ENCODE data around the gene SMIM29.

The SMIM29 gene

DNA sequence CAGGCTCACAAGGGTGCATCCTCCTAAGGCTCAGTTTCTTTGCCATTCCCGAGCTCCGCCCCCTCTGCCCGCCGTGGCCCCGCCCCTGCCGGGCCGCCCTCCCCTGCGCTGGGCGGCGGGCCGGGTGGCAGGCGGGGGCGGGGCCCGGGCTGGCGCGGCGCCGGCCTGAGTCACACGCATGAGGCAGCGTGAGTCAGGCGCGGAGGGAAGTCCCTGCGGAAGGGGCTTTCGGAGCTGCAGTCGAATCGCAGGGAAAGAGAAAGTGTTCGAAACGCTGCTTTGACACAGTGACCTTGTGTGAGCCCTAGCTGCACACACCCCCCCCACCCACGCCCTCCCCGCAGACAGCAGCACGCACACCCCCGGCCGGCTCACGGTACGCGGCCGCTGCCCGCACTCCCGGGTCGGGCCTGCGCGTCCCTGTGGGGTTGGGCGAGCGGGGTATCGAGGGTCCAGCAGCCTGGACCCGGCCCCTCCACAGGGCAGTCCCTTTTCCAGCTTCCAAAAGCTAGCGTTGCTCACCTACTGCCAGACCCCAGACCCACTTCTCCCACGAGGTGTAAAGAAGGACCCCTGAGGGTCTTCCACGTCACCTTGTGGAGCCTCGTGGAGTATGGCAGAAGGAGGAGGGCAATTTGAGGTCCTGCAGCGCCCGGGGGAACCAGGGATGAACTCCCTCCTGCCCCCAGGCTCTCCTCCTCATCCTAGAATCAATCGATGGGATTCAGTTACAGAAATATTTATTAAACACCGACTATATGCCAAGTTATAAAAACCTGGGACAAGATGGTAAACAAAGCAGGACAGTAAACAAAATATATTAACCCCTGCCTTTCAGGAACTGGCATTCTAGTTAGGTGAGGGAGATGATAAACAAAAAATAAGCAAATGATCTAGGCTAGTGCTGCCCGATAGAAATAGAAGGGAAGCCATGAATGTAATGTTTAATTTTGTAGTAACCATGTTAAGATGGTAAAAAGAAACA, 24.6 kb downstream of the SMIM29 start:
- peak; percentile 95 for DNase-seq

DNA sequence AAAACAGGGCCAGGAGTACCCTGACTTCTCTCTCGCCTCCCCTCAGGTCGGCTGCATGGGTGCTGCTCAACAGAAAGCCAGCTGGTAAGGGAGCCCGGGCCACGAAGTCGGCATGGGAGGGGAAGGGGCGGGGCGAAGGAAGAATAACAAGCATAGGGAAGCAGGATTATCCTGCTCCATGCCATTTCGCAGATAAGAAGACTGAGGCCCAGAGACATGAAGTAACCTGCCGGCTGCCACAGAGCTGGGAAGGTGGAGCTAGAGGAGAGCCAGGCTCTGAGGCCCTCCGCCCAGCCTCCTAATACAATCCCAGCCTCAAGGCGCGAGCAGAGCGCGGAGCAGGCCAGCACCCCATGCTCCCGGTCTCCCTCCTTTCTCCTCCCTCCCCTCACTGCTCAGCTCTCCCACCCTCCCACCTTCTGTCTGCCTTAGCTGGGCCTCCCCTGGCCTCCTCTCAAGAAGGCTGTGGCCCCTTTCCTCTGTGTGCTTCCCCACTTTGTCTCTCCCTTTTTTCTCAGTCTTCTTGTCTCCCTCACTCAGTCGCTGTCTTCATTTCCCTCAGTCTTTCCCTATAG, 25.3 kb downstream of the SMIM29 start:
- DNase-seq = no peak

DNA sequence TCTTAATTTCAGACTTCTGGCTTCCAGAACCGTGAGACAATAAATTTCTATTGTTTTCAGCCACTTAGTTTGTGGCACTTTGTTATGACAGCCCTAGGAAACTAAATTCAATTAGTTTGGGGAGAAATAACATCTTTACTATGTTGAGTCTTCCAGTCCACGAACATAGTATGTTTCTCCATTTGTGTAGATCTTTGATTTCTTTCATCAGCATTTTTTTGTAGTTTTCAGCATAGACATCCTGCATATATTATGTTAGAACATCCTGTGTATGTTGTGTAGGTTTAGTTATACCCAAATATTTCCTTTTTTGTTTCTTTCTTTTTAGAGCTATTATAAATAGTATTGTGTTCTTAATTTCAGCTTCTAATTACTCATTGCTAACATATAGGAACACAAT, 30.1 kb downstream of the SMIM29 start:
- DNase-seq = no peak

DNA sequence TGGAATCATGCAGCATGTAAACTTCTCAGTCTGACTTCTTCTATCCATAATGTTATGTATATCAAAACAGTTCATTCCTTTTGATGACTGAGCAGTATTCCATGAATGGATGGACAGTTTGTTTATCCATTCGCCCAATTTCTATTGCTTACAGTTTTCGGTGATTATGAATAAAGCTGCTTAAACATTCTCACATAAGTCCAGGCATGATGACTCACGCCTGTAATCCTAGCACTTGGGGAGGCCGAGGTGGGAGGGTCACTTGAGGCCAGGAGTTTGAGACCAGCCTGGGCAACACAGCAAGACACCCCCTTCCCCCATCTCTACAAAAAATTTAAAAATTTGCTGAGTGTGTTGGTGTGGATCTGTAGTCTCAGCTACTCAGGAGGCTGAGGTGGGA, 35.0 kb downstream of the SMIM29 start:
- DNase-seq = no peak

DNA sequence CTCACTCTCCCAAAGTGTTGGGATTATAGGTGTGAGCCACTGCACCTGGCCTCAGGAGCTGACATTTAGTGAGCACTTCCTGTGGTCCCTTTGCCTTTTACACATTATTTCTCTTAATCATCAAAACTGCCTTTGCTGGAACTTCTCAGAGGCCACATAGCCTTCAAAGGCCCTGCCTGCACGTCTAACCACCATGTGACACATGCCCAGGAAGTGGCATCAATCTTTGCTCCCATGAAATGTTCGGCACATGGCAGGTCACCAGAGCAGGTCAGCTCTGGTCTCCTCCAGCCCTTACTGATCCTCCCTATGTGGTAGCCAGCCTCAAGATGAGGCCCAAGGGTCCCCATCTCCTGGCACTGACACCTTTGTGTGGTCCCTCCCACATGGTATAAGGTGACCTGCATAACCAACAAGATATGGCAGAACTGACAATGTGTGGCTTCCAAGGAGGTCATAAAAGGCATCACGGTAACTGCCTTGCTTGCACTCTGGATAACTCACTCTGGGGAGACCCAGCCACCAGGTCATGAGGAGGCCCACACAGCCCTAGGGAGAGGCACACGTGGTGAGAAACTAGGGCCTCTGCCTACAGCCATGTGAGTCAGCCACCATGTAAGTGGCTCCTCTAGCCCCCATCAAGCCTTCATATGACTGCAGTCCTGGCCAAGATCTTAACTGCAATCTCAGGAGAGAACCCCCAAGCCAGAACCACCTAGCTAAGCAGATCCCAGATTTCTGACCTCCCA, 40.9 kb downstream of the SMIM29 start:
- DNase-seq = no peak

DNA sequence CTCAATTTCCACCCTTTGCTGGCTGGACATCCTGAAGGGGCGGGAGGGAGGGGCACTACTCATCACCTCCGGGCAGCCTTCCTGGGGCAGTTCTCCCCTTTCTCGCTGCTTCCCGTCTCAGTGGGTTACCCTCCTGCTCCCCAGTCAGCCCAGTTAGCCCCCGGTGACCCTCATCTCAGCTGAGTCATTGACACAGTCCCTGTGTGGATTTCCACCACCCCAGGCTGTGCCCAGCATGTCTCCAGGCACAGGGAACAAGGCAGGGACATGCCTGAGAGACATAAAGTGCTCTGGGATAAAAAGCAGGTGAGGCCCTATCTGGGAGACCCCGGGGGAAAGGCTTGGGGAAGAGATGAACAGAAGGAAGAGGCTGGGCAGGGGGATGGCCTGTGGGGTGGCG, 42.1 kb downstream of the SMIM29 start:
- DNase-seq = no peak

DNA sequence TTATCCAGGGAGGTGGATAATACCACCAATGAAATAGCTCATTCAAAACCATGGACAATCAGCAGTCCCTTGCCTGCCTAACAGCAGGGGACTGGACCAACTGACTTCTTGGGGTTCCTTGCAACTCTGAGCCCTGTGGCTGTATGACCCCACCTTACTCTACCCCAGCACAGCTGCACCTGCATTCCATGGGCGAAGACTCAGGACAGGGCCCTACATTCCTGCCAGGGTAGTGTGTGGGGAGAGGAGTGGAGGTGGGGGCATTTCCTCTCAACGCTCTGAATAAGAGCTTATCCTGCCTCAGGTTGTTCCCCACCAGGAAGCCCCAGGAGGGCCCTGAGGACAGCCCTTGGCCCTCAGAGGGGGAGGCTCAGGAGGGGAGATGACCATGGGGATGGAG, 42.9 kb downstream of the SMIM29 start:
- no peak for DNase-seq

DNA sequence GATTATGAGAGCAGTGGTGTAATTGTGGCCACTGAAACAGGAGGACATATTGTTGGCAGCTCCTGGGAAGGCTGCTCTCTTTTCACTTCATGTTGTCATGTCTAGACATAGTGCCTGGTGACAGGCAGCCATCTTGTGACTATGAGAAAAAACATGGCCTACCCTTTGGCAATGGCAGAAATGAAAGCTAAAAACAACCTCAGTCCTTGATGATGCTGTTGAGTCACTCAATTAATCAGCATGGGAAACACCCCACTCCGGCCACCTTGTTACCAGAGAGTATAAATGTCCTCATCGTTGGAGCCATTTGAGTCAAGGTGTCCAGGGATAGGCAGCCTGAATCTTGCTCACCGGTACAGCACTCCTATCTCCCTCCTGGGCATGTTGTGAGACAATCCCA, 43.3 kb downstream of the SMIM29 start:
- DNase-seq = no peak

DNA sequence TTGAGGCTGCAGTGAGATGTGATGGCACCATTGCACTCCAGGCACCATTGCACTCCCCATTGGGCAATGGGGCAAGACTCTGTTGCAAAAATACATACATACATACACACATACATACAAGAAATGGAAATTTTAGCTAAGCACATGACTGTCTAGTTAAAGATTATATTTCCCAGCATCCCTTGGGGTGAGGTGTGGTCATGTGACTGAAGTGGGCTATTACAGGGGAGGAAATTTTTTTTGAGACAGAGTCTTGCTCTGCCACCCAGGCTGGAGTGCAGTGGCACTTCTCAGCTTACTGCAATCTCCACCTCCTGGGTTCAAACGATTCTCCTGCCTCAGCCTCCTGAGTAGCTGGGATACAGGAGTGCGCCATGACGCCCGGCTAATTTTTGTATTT, 44.1 kb downstream of the SMIM29 start:
- DNase-seq = no peak

DNA sequence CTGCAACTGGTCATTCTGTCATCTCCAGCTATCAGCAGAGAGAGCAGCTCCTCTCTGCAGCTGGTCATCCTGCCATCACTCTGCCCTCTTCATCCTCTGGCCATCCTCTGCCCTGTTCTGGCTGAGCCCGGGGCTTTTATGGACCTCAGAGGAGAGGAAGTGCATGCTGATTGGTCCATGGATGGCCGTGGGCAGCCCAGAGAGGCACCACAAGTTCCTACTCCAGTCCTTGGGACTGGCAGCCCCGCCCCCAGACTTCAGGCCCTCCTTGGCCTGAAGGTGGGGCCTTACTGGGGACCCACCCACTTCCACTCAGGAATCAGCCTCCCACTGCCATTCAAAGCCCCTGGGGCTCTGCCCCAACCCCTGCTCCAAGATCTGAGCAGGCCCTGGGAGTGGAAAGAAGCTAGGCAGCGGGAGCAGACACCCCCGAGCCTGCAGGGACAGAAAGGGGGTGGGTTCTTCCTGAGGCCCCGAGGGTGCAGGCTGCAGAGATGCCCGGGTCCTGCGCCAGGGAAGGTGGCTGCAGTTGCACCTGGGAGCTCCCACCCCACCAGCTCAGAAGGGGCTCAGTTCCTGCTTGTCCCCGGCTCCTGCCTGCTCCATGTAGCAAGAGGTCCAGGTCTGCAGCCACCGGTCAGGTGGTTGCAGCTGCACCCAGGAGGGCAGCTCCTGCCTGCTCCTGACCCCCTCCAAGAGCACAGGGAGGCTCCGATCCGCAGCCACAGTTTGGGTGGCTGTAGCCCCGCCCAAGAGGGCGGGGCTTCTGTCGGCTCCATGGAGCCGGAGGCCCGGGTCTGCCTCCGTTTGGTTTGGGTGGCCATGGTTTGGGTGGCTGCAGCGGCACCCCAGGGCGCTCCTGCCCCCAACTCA, 46.2 kb downstream of the SMIM29 start:
- no peak for DNase-seq

DNA sequence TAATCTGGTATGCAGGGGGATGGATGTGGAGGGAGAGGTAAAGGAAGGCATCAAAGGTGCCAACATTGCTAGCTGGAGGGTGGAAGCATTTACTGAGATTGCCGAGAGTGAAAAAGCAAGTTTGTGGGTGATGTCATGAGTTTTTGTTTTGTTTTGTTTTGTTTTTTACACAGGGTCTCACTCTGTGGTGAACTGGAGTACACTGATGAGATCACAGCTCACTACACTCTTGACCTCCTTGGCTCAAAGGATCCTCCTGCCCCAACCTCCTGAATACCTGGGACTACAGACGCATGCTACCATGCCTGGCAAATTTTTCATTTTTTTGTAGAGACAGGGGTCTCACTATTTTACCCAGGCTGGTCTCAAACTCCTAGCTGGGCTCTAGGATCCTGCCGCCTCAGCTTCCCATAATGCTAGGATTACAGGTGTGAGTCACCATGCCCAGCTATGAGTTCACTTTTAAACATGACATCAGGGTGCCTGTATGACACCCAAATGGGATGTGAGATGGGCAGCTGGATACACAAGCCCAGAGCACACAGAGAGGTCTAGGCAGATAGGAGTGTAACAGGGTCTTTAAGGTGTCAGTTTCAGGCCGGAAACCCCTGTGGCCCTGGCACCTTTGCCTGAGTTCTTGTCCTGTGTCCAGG, 47.2 kb downstream of the SMIM29 start:
- DNase-seq = no peak

DNA sequence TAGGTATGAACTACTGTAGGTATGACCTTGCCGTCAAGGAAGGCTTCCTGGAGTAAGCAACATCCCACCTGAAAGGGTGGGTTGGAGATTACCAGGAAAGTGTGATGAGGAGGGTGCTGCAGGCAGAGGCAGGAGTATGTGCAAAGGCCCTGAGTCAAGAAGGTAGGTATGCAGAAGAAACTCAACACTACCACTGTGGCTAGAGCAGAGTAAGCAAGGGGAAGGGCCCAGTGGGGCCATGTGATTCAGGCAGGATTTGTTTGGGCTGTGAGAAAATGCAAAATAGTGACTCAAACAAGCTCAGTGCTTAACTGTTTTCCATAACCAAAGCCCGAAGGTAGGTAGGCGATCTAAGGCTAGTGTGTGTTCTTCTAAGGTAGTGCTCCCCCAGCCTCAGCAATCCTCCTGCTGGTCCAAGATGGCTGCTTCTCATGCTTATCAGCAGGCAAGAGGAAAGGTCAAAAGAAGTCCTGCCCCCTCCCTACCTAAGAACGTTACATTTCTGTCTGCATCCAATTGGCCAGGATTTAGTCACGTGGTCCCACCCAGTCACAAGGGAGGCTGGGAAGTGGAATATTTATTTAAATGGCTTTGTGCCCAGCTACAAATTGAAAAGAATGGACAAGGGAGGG, 48.4 kb downstream of the SMIM29 start:
- no peak for DNase-seq

DNA sequence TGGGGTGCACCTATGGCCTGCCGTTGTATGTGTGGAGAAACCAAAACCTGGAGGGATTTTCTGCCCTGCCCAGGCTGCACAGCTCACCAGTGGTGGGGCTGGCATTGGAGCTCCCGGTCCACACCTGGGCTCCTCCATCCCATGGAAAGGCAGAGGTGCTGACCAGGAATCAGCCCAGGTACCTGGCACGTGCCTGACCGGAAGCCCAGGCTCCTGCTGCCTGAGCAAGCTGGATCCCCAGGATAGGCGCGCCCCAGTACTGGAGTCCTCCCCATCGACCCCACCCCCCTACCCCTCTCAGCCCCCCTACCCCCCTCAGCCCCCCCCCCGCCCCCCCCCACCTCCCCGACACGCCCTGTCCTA, 52.0 kb downstream of the SMIM29 start:
- DNase-seq = no peak

Data from activated T-cell treated with anti-CD3 and anti-CD28 coated beads, Interleukin-2, amount 50 U/mL, for 1 hour (primary cell).